NCI-H1105 (cell line): Measurements from ENCODE around the gene C1orf35.
A peak's percentile ranks its signal among the peaks of the same experiment; 100 is the strongest.

ENCODE experiments used
- DNase-seq: peaks from one replicate; lab custom pipeline; 2025; lab: John Stamatoyannopoulos, UW

C1orf35 gene

DNA sequence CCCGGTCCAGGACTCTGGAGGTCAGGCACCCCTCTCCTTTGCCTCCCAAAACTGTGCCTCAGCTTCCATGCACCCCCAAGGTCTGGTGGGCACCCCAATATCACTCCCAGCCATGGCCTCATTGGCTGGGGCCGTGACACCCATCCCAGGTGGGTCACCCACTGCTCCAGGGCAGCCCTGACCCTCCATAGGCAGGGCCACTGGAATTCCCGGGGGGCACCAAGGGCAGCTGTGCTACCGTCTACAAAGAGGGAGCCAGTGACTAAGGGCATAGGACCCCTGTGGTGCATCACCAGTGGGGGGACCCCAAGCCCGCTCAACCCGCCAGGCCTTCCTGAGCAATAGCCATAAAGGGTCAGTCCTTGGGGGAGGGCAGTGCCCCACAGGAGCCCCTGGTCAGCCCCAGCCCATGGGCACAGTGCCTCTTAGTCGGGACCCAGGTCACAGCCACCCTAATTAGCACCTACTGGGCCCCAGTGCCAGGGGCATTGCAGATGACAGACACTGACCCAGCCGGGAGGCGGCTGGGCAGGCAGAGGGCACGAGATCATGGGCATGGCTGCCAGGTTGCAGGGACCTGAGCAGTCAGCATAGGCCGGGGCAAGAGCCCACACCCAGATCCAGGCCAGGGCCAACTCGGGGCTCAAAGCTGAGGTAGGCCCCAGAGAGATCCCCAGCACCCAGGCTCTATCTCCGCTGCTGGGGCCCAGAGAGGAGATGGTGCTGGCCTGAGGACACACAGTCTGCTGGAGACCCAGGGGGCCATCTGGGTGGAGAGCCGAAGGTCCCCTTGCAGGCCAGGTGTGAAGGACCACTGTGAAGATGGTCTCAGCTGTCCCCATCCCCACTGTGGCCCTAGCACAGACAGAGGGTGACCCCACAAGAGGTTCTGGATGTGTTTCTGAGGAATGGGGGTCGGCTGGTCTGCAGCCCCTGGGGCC lies 39.6 kb downstream of the C1orf35 start:
- DNase-seq: no peak

DNA sequence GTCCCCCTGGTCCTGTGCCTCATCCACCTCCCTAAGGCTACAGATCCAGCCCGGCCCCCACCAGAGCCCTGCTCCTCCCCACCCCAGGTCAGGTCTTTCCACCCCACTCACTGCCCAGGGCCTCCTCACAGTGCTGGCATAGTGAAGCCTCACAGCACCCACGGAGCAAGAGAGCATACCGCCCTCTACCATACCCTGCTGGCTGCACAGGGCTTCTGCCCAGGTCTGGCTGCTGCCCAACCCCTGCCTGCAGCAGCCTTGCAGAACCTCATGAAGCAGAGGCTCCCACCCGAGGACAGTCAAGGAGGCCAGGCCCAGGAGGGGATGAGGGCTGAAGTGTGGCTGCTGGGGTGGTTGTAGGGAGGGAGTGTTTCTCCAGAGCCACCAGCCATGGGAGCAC lies 40.3 kb downstream of the C1orf35 start:
- DNase-seq: no peak

DNA sequence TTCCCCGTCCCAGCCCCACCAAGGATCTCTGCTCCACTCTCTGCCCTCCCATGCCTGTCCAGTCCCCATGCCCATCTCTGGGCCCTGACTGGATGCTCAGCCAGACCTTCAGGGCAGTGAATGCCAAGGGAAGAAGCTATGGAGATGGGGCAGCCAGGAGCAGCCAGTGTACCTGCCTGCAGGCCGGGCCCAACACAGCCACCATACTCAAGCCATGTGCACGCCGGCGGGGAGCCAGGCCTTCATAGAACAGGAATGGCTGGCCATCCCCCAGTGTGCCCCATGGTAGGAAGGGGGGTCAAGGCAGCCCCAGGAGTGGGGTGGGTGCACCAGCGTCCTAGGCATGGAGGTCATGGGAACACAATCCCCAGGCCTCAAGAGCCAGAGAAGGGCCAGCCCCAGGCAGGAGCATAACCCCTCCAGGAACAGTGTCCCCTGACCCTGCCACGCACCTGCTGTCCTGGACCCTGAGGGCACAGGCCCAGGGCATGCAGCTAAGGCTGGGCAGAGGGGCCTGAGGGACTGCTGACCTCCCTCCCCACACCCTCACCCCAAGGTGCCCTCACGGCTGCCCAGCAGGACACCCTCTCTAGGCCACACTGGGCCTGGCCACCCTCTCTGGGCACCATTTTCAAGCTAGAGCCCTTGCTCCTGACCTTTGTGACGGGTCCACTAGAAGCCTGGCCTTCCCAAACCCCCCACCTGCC lies 40.9 kb downstream of the C1orf35 start:
- no peak for DNase-seq

DNA sequence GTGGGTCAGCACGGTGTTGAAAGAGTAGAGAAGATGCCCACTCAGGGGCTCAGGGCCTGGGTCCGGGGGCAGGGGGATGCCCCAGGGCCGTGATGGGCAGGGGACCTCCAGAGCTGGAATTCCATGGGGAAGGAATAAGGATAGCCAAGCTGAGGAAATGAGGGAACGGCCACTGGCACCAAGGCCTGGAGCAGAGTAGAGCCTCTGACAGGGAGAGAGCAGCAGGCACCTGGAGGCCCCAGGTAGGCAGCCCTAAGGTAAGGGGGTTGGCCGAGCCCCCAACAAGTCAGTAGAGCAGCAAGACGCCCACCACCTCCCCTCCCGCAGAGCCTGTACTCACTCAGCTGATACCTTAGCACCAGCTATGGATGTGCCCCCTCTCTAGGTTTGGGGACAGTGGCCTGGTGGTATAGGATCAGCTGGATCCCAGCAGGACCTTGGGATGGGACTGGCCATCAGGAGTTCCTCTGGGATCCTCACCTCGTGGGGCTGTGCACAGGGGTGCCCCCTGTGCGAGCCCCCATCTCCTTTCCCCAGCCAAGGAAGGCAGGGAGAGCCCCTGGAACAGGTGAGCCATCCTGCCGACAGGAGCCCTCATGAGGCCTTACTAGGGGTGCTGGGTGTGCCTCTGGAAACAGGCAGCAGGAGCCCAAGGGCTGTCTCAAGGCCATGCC lies 41.6 kb downstream of the C1orf35 start:
- no peak for DNase-seq

DNA sequence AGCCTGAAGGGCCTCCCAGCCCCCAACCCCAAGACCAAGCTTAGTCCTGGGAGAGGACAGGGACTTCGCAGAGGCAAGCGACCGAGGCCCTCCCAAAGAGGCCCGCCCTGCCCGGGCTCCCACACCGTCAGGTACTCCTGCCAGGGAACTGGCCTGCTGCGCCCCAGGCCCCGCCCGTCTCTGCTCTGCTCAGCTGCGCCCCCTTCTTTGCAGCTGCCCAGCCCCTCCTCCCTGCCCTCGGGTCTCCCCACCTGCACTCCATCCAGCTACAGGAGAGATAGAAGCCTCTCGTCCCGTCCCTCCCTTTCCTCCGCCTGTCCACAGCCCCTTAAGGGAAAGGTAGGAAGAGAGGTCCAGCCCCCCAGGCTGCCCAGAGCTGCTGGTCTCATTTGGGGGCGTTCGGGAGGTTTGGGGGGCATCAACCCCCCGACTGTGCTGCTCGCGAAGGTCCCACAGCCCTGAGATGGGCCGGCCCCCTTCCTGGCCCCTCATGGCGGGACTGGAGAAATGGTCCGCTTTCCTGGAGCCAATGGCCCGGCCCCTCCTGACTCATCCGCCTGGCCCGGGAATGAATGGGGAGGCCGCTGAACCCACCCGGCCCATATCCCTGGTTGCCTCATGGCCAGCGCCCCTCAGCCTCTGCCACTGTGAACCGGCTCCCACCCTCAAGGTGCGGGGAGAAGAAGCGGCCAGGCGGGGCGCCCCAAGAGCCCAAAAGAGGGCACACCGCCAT lies 42.5 kb downstream of the C1orf35 start:
- DNase-seq: no peak

DNA sequence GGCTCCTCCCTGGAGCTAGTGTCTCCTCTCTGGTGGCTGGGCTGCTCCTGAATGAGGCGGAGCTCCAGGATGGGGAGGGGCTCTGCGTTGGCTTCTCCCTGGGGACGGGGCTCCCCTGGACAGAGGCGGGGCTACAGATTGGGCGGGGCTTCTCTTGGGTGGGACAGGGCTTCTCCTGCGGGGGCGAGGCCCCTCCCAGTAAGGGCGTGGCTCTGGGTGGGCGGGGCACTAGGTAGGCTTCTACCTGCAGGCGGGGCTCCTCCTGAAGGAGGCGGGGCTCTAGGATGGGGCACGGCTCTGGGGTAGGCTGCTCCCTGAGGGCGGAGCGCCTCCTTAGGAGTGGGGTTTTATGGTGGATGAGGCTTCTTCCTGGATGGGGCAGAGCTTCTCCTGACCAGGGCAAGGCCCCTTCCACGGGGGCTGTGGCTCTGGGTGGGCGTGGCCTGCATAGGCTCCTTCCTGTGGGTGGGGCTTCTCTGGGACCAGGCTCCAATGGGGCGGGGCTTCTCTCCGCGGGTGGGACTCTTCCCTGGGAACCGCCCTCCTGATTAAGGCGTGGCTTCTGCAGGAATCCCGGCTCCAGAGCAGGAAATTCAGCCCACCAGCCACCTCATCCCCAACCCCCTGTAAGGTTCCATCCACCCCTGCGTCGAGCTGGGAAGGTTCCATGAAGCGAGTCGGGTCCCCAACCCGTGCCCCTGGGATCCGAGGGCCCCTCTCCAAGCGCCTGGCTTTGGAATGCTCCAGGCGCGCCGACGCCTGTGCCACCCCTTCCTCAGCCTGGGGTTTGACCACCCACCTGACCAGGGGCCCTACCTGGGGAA lies 43.3 kb downstream of the C1orf35 start:
- peak; percentile 86 for DNase-seq

DNA sequence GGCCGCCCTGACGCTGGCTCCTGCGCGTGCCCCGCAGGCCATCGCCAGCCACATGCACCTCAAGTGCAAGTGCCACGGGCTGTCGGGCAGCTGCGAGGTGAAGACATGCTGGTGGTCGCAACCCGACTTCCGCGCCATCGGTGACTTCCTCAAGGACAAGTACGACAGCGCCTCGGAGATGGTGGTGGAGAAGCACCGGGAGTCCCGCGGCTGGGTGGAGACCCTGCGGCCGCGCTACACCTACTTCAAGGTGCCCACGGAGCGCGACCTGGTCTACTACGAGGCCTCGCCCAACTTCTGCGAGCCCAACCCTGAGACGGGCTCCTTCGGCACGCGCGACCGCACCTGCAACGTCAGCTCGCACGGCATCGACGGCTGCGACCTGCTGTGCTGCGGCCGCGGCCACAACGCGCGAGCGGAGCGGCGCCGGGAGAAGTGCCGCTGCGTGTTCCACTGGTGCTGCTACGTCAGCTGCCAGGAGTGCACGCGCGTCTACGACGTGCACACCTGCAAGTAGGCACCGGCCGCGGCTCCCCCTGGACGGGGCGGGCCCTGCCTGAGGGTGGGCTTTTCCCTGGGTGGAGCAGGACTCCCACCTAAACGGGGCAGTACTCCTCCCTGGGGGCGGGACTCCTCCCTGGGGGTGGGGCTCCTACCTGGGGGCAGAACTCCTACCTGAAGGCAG lies 44.0 kb downstream of the C1orf35 start:
- no peak for DNase-seq

DNA sequence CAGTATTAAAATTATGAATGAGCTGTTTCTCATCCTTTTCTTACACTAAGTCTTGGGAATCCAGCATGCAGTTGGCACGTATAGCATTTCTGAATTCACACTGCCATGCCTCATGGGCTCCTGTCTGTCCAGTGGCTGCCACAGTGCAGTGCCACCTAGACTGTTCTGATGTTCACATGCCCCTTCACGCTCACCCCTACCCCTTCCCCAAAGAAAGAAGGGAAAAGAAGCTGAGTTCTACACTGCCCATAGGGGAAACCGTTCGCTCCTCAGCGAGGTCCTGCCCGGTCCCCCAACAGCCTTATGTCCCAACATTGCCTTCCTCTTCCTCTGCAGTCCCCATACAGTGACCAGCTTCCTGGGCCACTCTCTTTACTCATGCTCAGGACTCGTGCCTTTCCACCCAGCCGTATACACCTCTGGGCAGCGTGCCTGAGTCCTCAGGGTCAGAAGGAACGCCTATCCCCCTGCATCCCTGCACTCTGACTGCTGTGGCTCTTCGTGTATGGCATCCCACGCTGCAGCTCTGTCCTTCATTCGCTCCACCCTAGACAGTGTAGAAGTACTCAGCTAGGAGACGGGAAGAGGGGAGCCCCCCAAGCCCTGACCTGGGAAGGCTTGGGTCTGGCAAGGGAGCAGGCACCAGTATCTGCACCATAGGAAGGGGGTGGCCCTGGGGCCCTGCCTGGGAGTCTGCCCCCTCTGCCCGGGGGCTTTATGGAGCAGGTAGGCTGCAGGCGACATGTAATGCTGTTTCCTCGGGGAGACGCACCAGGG lies 44.8 kb downstream of the C1orf35 start:
- DNase-seq: no peak
